HG02798 (cell line): ENCODE results near the gene IL17B.

Source experiments
- ATAC-seq: cut with Tn5 transposase; IDR thresholded peaks from one replicate; pipeline ENCODE4 v1.9.1; 2021; ENCODE audit warnings: mild to moderate bottlenecking; ENCODE audit not compliant: unreplicated experiment, poor library complexity

Gene IL17B

GRCh38 chr5:149333711-149334443, 45.2 kb downstream of the IL17B start:
- ATAC-seq = no peak

DNA sequence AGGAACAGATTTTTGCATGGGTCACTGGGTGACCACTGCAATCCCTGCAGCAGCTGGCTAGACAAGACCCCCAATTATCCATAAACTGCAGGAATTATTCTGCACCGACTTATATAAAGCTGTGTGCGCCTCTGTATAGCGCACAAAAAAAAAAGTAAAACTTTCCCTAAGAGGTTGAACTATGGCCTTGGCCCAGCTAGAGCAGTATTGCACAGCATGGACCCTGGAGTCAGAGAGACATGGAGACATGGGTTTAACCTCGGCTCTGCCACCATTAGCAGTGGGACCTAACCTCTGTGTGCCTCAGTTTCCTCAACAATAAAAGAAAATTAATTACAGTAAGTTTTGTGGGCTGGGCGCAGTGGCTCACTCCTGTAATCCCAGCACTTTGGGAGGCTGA, 50.9 kb downstream of the IL17B start:
- no peak for ATAC-seq

GRCh38 chr5:149326611-149327010, 52.5 kb downstream of the IL17B start:
- ATAC-seq = no peak

DNA sequence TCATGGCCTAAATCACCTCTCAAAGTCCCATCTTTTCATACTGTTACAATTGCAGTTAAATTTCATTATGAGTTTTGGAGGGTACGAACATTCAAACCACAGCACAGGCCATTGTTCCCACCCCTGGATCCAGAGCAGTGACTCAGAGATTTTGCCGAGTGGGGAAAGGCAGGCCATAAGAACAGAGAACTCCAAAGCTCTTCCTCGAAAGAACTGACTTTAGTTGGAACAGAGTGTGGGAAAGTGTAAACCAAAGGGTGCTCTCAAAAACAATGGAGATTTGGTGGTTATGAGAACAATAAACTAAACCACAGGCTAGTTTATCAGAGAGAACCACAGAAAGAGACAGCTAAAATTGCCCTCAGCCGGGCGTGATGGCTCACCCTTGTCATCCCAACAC, 53.2 kb downstream of the IL17B start:
- ATAC-seq = no peak

DNA sequence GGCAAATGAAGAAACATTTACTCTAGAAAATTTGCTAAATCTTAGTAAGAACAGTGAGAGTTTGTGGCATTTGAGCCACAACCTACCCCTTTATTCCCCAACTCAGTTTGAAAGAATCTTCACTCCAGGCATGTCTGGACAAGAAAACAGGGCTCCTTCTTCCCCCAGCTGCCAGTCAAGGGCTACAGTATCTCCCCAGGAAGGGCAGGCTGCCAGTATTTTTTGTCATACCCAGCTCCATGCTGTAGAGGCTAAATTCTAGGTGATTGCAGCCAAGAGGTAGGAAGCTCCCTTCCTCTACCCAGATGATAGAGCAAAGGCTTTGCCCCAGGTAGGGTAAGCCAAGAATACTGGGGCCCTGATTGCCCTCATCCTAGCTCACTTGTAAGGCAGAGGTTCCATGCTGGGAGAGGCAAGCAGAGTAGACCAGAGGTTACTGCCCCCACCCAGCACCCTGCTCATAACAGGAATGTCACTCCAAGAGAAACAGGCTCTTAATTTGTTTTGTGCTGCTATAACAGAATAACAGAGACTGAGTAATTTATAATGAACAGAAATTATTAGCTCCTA, 53.8 kb downstream of the IL17B start:
- no peak for ATAC-seq

GRCh38 chr5:149324641-149325040, 54.5 kb downstream of the IL17B start:
- ATAC-seq = no peak
